ACC112 (cell line): Measurements from ENCODE around the gene MAP3K2.

Experiments
- H2AFZ ChIP-seq: fragments of 200-600 bp; sonication (generic); one replicate; pipeline ENCODE4 v1.6.0; 2017; ENCODE audit warnings: antibody characterized with exemption, low read length; ENCODE audit not compliant: unreplicated experiment
- H3K27ac ChIP-seq: fragments of 200-600 bp; sonication (generic); 2 replicates; pipeline ENCODE4 v1.5.1; 2014; ENCODE audit warnings: low read depth, mild to moderate bottlenecking, antibody characterized with exemption, low read length, moderate library complexity
- H3K27me3 ChIP-seq: fragments of 200-600 bp; sonication (generic); 2 replicates; pipeline ENCODE4 v1.6.1; 2014; ENCODE audit warnings: mild to moderate bottlenecking, antibody characterized with exemption, low read length, moderate library complexity, mixed read lengths; ENCODE audit not compliant: insufficient read depth
- H3K36me3 ChIP-seq: fragments of 200-600 bp; sonication (generic); 2 replicates; pipeline ENCODE4 v1.6.1; 2016; ENCODE audit warnings: mild to moderate bottlenecking, antibody characterized with exemption, low read length, moderate library complexity, mixed read lengths; ENCODE audit not compliant: insufficient read depth
- H3K4me1 ChIP-seq: fragments of 200-600 bp; sonication (generic); one replicate; pipeline ENCODE4 v1.6.1; 2016; ENCODE audit warnings: low read length, mixed read lengths; ENCODE audit not compliant: insufficient read depth, unreplicated experiment, control insufficient read depth
- H3K4me3 ChIP-seq: fragments of 200-600 bp; sonication (generic); 2 replicates; pipeline ENCODE4 v1.5.1; 2014; ENCODE audit warnings: mild to moderate bottlenecking, low read depth, low read length
- H3K79me2 ChIP-seq: fragments of 200-600 bp; sonication (generic); one replicate; pipeline ENCODE4 v1.6.0; 2016; ENCODE audit warnings: low read length; ENCODE audit not compliant: control insufficient read depth, unreplicated experiment, insufficient read depth

Gene MAP3K2

GRCh38 chr2:127347734-127348392, 39.9 kb downstream of the MAP3K2 start:
- Histone ChIP-seq H3K36me3 (no peaks in the 10 kb centered on the region), H3K79me2 (peaks cover 79% of the 10 kb centered on the region), H3K4me1 (peaks cover 4% of the 10 kb centered on the region), H3K27me3 (no peaks in the 10 kb centered on the region), H3K4me3 (no peak overlapping the region), H2AFZ (no peak overlapping the region), H3K27ac (no peak overlapping the region)

GRCh38 chr2:127347015-127347414, 40.8 kb downstream of the MAP3K2 start:
- Histone ChIP-seq H3K79me2 (peaks cover 76% of the 10 kb centered on the region), H3K4me3 (no peak overlapping the region), H3K36me3 (0 out of 2 replicates have a peak, but pooled peaks cover 1% of the 10 kb centered on the region)

DNA sequence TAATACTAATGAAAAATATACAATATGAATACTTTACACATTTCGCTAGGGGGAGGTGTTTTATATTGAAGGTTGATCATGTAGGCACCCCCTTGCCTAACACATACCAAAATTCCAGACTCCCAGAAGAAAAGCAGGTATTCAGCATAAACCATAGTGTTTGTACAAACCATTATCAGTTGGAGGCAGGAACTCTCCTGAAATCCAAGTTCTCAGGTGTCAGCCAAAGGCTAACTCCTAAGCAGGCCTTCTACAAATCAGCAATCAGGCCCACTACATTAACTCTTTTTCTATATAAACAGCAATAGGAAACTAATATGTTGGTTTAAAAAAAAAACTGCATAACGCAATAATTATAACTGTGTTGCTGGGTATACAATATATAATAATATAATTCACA, 44.5 kb downstream of the MAP3K2 start:
- Histone ChIP-seq H3K79me2 (peaks cover 42% of the 10 kb centered on the region), H3K27ac (no peak overlapping the region), H2AFZ (no peak overlapping the region), H3K36me3 (0 out of 2 replicates have a peak, but pooled peaks cover 6% of the 10 kb centered on the region), H3K4me3 (no peak overlapping the region), H3K27me3 (no peaks in the 10 kb centered on the region), H3K4me1 (no peaks in the 10 kb centered on the region)

More at GRCh38 chr2:127347015-127347414, 40.8 kb downstream of the MAP3K2 start:
- Histone ChIP-seq H3K27me3 (no peaks in the 10 kb centered on the region), H2AFZ (no peak overlapping the region), H3K27ac (no peak overlapping the region), H3K4me1 (peaks cover 4% of the 10 kb centered on the region)

DNA sequence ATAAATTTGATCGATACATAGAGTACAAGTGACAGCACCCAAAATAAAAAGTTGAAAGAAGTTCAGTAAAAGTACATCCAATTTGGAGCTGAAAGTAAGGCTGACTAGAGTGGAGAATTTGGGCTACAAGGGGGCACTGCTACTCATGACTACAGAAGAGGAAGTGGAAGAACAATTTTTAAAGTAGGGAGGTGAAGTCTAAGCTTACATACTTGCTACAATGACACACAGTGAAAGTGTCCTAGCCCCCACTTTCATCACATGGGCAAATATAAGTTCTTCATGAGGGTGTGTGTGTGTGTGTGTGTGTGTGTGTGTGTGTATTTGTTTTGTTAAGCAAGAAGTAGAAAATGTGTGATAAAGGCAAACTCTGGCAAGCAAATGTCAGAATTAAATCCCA, 45.7 kb downstream of the MAP3K2 start:
- Histone ChIP-seq H3K79me2 (peaks cover 33% of the 10 kb centered on the region), H3K27me3 (no peaks in the 10 kb centered on the region), H3K4me1 (no peaks in the 10 kb centered on the region), H3K4me3 (no peak overlapping the region), H3K36me3 (peaks cover 6% of the 10 kb centered on the region; the same call in 1 of the 2 replicates), H2AFZ (no peak overlapping the region), H3K27ac (no peak overlapping the region)

GRCh38 chr2:127332335-127332734, 55.4 kb downstream of the MAP3K2 start:
- peaks cover 5% of the 10 kb centered on the region; the same call in 1 of the 2 replicates for H3K36me3 ChIP-seq

GRCh38 chr2:127330753-127331152, 57.0 kb downstream of the MAP3K2 start:
- Histone ChIP-seq H3K4me3 (no peak overlapping the region), H3K79me2 (no peaks in the 10 kb centered on the region), H3K4me1 (no peaks in the 10 kb centered on the region), H3K36me3 (peaks cover 5% of the 10 kb centered on the region; the same call in 1 of the 2 replicates), H3K27me3 (no peaks in the 10 kb centered on the region), H3K27ac (no peak overlapping the region), H2AFZ (no peak overlapping the region)

More at GRCh38 chr2:127332335-127332734, 55.4 kb downstream of the MAP3K2 start:
- Histone ChIP-seq H2AFZ (no peak overlapping the region), H3K27ac (no peak overlapping the region), H3K4me1 (peaks cover 8% of the 10 kb centered on the region), H3K27me3 (no peaks in the 10 kb centered on the region), H3K4me3 (no peak overlapping the region), H3K79me2 (no peaks in the 10 kb centered on the region)

GRCh38 chr2:127326289-127326945, 61.4 kb downstream of the MAP3K2 start:
- Histone ChIP-seq H3K4me1 (peaks cover 1% of the 10 kb centered on the region), H3K79me2 (no peaks in the 10 kb centered on the region), H3K36me3 (peaks cover 16% of the 10 kb centered on the region)

GRCh38 chr2:127324635-127325034, 63.1 kb downstream of the MAP3K2 start:
- H3K27ac ChIP-seq = no peak overlapping the region

More at GRCh38 chr2:127326289-127326945, 61.4 kb downstream of the MAP3K2 start:
- Histone ChIP-seq H3K4me3 (no peak overlapping the region), H3K27ac (no peak overlapping the region; the same call in 1 of the 2 replicates), H2AFZ (no peak overlapping the region), H3K27me3 (no peaks in the 10 kb centered on the region)

GRCh38 chr2:127321303-127321702, 66.5 kb downstream of the MAP3K2 start:
- H3K4me1 ChIP-seq = peaks cover 3% of the 10 kb centered on the region
- H3K27ac ChIP-seq = no peak overlapping the region
- no peaks in the 10 kb centered on the region for H3K27me3 ChIP-seq
- no peak overlapping the region for H3K4me3 ChIP-seq
- H3K79me2 ChIP-seq = no peaks in the 10 kb centered on the region
- no peak overlapping the region for H2AFZ ChIP-seq
- H3K36me3 ChIP-seq = peaks cover 38% of the 10 kb centered on the region

More at GRCh38 chr2:127324635-127325034, 63.1 kb downstream of the MAP3K2 start:
- H3K4me3 ChIP-seq = no peak overlapping the region
- no peaks in the 10 kb centered on the region for H3K27me3 ChIP-seq
- peaks cover 31% of the 10 kb centered on the region for H3K36me3 ChIP-seq
- no peaks in the 10 kb centered on the region for H3K79me2 ChIP-seq
- peaks cover 3% of the 10 kb centered on the region for H3K4me1 ChIP-seq
- H2AFZ ChIP-seq = no peak overlapping the region

GRCh38 chr2:127320586-127321275, 67.0 kb downstream of the MAP3K2 start:
- Histone ChIP-seq H3K36me3 (peaks cover 39% of the 10 kb centered on the region), H3K79me2 (no peaks in the 10 kb centered on the region)

More at GRCh38 chr2:127320586-127321275, 67.0 kb downstream of the MAP3K2 start:
- Histone ChIP-seq H3K4me3 (no peak overlapping the region), H3K27me3 (no peaks in the 10 kb centered on the region), H2AFZ (no peak overlapping the region), H3K4me1 (peaks cover 3% of the 10 kb centered on the region), H3K27ac (no peak overlapping the region)
